ENCODE data around the gene TMA16.

GRCh38 chr4:163448540-163449203 is 45.8 kb upstream of the TMA16 start:
- no peak for TF ChIP-seq CTCF (IDR thresholded peaks at IDR 0.05)
- no peak for TF ChIP-seq POLR2AphosphoS5 (IDR thresholded peaks at IDR 0.05)

All from upper lobe of left lung (tissue), 4 donors.